ENCODE data around the gene TAPBPL. TPM values are rescaled to one million over a fixed set of nuclear protein-coding genes. Genes with fewer than 3 reads are reported as not detected.
A peak's percentile ranks its signal among the peaks of the same experiment; 100 is the strongest.

TAPBPL gene
- total RNA-seq, 1 donor from 2014 or later: 0.96 TPM

- Mint-ChIP-seq H3K4me3 (ENCODE audit: unreplicated experiment) (no peak overlapping the region), H3K27me3 (ENCODE audit: unreplicated experiment) (peaks cover 2% of the 10 kb centered on the region), H3K36me3 (ENCODE audit: unreplicated experiment) (no peaks in the 10 kb centered on the region), H3K4me1 (ENCODE audit: low read depth, unreplicated experiment) (no peaks in the 10 kb centered on the region), H3K27ac (ENCODE audit: unreplicated experiment) (no peak overlapping the region), H3K9me3 (ENCODE audit: unreplicated experiment) (no peaks in the 10 kb centered on the region)
- no peak for TF ChIP-seq CTCF (IDR thresholded peaks at IDR 0.05; ENCODE audit: partially characterized antibody, unreplicated experiment)
- DNase-seq: no peak
These were observed 7.8 kb upstream of the TAPBPL start for GRCh38 chr12:6444031-6444430.

DNA sequence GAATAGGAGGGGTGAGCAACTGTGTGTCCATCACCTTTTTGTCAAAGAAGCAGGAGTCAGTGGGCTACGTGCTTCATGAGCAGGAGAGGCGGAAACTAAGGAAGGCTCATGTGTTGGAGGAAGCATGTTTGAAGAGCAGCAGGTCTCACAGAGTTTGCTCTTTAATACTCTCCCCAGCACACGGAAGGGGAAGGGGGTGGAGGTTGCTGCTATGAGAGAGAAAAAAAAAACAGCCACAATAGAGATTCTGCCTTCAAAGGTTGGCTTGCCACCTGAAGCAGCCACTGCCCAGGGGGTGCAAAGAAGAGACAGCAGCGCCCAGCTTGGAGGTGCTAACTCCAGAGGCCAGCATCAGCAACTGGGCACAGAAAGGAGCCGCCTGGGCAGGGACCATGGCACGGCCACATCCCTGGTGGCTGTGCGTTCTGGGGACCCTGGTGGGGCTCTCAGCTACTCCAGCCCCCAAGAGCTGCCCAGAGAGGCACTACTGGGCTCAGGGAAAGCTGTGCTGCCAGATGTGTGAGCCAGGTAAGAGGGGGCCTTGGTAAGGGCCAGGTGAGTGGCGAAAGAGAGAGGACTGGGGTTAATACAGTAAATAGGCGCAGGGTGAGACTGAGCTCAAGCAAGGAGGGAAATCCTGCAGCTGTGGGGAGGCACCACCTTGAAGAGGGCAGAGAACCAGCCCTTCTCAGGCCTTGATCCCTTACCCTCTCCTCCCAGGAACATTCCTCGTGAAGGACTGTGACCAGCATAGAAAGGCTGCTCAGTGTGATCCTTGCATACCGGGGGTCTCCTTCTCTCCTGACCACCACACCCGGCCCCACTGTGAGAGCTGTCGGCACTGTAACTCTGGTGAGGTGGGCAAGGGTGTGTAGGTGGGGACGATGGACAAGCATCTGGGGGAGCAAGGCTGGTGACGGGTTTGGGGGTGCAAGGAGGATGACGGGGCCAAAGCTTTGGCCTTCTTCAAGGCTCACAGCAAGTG, 6.8 kb upstream of the TAPBPL start, which contains the start of gene CD27:
Gene CD27, plus strand, starts transcription at position 252 of the 985 bp plus-strand sequence. Its CDS starts 141 bp downstream, at position 393.
- no peak within 1 kb of the TSS for H3K27ac Mint-ChIP-seq (ENCODE audit: unreplicated experiment)
- no peak for TF ChIP-seq CTCF (IDR thresholded peaks at IDR 0.05; ENCODE audit: partially characterized antibody, unreplicated experiment)
- no peaks in the 10 kb centered on the region for H3K4me1 Mint-ChIP-seq (ENCODE audit: low read depth, unreplicated experiment)
- H3K27me3 Mint-ChIP-seq (ENCODE audit: unreplicated experiment): peaks cover 2% of the 10 kb centered on the region
- H3K4me3 Mint-ChIP-seq (ENCODE audit: unreplicated experiment): no peak within 1 kb of the TSS
- no peaks in the 10 kb centered on the region for H3K36me3 Mint-ChIP-seq (ENCODE audit: unreplicated experiment)
- no peak for DNase-seq
- H3K9me3 Mint-ChIP-seq (ENCODE audit: unreplicated experiment): no peaks in the 10 kb centered on the region

- Mint-ChIP-seq H3K27ac (ENCODE audit: unreplicated experiment) (peak overlapping the region; percentile 97), H3K9me3 (ENCODE audit: unreplicated experiment) (peaks cover 13% of the 10 kb centered on the region), H3K4me3 (ENCODE audit: unreplicated experiment) (peak overlapping the region; percentile 83), H3K27me3 (ENCODE audit: unreplicated experiment) (peaks cover 7% of the 10 kb centered on the region), H3K4me1 (ENCODE audit: low read depth, unreplicated experiment) (peaks cover 18% of the 10 kb centered on the region), H3K36me3 (ENCODE audit: unreplicated experiment) (no peaks in the 10 kb centered on the region)
- TF ChIP-seq CTCF (IDR thresholded peaks at IDR 0.05; ENCODE audit: partially characterized antibody, unreplicated experiment): no peak
- DNase-seq: no peak
These were observed 1.6 kb upstream of the TAPBPL start for GRCh38 chr12:6450091-6450868.

GRCh38 chr12:6450869-6451347, 934 bp upstream of the TAPBPL start:
- DNase-seq: peak; percentile 37
- Mint-ChIP-seq H3K9me3 (ENCODE audit: unreplicated experiment) (peaks cover 13% of the 10 kb centered on the region), H3K27me3 (ENCODE audit: unreplicated experiment) (peaks cover 7% of the 10 kb centered on the region), H3K36me3 (ENCODE audit: unreplicated experiment) (no peaks in the 10 kb centered on the region), H3K4me1 (ENCODE audit: low read depth, unreplicated experiment) (peaks cover 18% of the 10 kb centered on the region), H3K4me3 (ENCODE audit: unreplicated experiment) (peak overlapping the region; percentile 83), H3K27ac (ENCODE audit: unreplicated experiment) (peak overlapping the region; percentile 97)
- TF ChIP-seq CTCF (IDR thresholded peaks at IDR 0.05; ENCODE audit: partially characterized antibody, unreplicated experiment): no peak

Data from glutamatergic neuron (in vitro differentiated cells).